AG04450 (cell line): ENCODE measurements around the gene SENP8. TPM values are rescaled to one million over a fixed set of nuclear protein-coding genes. Genes with fewer than 3 reads are reported as not detected.

Experiments used
- CTCF ChIA-PET: fragments of 300-600, 350-600 bp; formaldehyde crosslinking; extraction: SDS; loops from one replicate; lab custom pipeline; 2022; ENCODE audit warnings: antibody characterized with exemption, inconsistent platforms; lab: Charles Lee
- POLR2A ChIA-PET: fragments of 350-600 bp; formaldehyde crosslinking; extraction: SDS; loops from one replicate; lab custom pipeline; 2021; ENCODE audit warnings: antibody characterized with exemption, inconsistent platforms; lab: Yijun Ruan, JAX
- DNase-seq: peaks from one replicate; pipeline ENCODE4 v3.0.0-alpha.2; 2011; ENCODE audit warnings: low read depth, low spot score
- H3K27ac ChIP-seq: one replicate; pipeline ENCODE4 v1.5.1; 2012; ENCODE audit warnings: low read depth, low read length, control low read depth
- H3K27me3 ChIP-seq: one replicate; pipeline ENCODE4 v1.6.0; 2012; ENCODE audit warnings: low read length; ENCODE audit not compliant: control insufficient read depth, insufficient read depth
- H3K4me3 ChIP-seq: 2 replicates; pipeline ENCODE4 v1.5.1; 2011; ENCODE audit warnings: mild to moderate bottlenecking, low read depth, low read length, control low read depth
- H3K9me3 ChIP-seq: 2 replicates; pipeline ENCODE4 v1.5.1; 2012; ENCODE audit warnings: low read length; ENCODE audit not compliant: control insufficient read depth, insufficient read depth
- CTCF ChIP-seq: IDR thresholded peaks from 2 replicates; pipeline ENCODE4 v1.5.1; 2011; ENCODE audit warnings: low read depth, low read length, control low read depth, inconsistent platforms
- polyA plus RNA-seq: library from polyadenylated mRNA; depleted of rRNA; stranded (reverse); fragments of >200 nt; gene quantifications from 2 replicates; pipeline ENCODE4 v1.2.3, GENCODE V29; 2011

SENP8 gene
- polyA plus RNA-seq, 1 experiment, result 5.3 TPM

GRCh38 chr15:72135719-72136118 is 17.5 kb downstream of the SENP8 start:
- Histone ChIP-seq H3K9me3 (no peaks in the 10 kb centered on the region), H3K27ac (no peak overlapping the region), H3K27me3 (no peaks in the 10 kb centered on the region), H3K4me3 (no peak overlapping the region)
- ChIA-PET POLR2A (no interaction called here), CTCF (interaction anchor here (0.6 kb wide), 1 partner anchor 702 kb away, joined by 3 read pairs; no protein-coding TSS in a partner anchor)
- no peak for TF ChIP-seq CTCF
- DNase-seq, result no peak

- Histone ChIP-seq H3K4me3 (no peak overlapping the region), H3K9me3 (no peaks in the 10 kb centered on the region), H3K27me3 (no peaks in the 10 kb centered on the region), H3K27ac (no peak overlapping the region)
- CTCF ChIA-PET, result interaction anchor here (0.6 kb wide), 1 partner anchor 702 kb away, joined by 3 read pairs; no protein-coding TSS in a partner anchor
- no peak for TF ChIP-seq CTCF
- POLR2A ChIA-PET, result no interaction called here
- DNase-seq, result no peak
Observed at GRCh38 chr15:72136170-72137051, 18.2 kb downstream of the SENP8 start.

- no peaks in the 10 kb centered on the region for H3K9me3 ChIP-seq
- CTCF ChIA-PET, result interaction anchor here (1.4 kb wide), 1 partner anchor 16 kb away, joined by 4 read pairs; no protein-coding TSS in a partner anchor
- TF ChIP-seq CTCF, result no peak
Observed at GRCh38 chr15:72139667-72140066, 21.5 kb downstream of the SENP8 start.

GRCh38 chr15:72140088-72140487 is 21.9 kb downstream of the SENP8 start:
- no peaks in the 10 kb centered on the region for H3K9me3 ChIP-seq
- no peak overlapping the region for H3K27ac ChIP-seq
- POLR2A ChIA-PET, result no interaction called here
- CTCF ChIA-PET, result interaction anchor here (1.4 kb wide), 1 partner anchor 16 kb away, joined by 4 read pairs; no protein-coding TSS in a partner anchor
- DNase-seq, result no peak
- H3K4me3 ChIP-seq, result no peak overlapping the region
- no peak for TF ChIP-seq CTCF
- no peaks in the 10 kb centered on the region for H3K27me3 ChIP-seq

More at GRCh38 chr15:72139667-72140066, 21.5 kb downstream of the SENP8 start:
- POLR2A ChIA-PET, result no interaction called here
- DNase-seq, result no peak
- Histone ChIP-seq H3K27me3 (no peaks in the 10 kb centered on the region), H3K4me3 (no peak overlapping the region), H3K27ac (no peak overlapping the region)
